HG03521 (cell line): ENCODE measurements around the gene RASD1.
"Not testable (repeated sequence)": the region's sequence is repeated elsewhere in the genome, so short reads cannot be mapped to it uniquely, and the experiment has no call there.

Experiments
- ATAC-seq: cut with Tn5 transposase; IDR thresholded peaks from one replicate; pipeline ENCODE4 v1.9.1; 2021; ENCODE audit warnings: mild to moderate bottlenecking, moderate library complexity; ENCODE audit not compliant: unreplicated experiment

The RASD1 gene

GRCh38 chr17:17479209-17479608 lies 17.0 kb downstream of the RASD1 start:
- ATAC-seq: no peak

- peak; percentile 77 for ATAC-seq
Measured at GRCh38 chr17:17476865-17477467, 19.2 kb downstream of the RASD1 start, which contains the start of gene MED9. MED9 (plus strand) TSS chr17:17477000; CDS start chr17:17477042, 42 bp downstream.

- ATAC-seq: no peak
Measured at GRCh38 chr17:17474341-17474740, 21.9 kb downstream of the RASD1 start.

GRCh38 chr17:17472333-17472920 lies 23.8 kb downstream of the RASD1 start:
- ATAC-seq: no peak

- no peak for ATAC-seq
Measured at GRCh38 chr17:17469996-17470395, 26.2 kb downstream of the RASD1 start.

GRCh38 chr17:17469358-17469757 lies 26.8 kb downstream of the RASD1 start:
- no peak for ATAC-seq

GRCh38 chr17:17468217-17469010 lies 27.8 kb downstream of the RASD1 start:
- ATAC-seq: no peak

- ATAC-seq: no peak
Measured at GRCh38 chr17:17467720-17468119, 28.5 kb downstream of the RASD1 start.

- no peak for ATAC-seq
Measured at GRCh38 chr17:17467016-17467415, 29.2 kb downstream of the RASD1 start.

GRCh38 chr17:17466511-17466910 lies 29.7 kb downstream of the RASD1 start:
- ATAC-seq: no peak

- ATAC-seq: not testable (repeated sequence)
Measured at GRCh38 chr17:17465878-17466277, 30.3 kb downstream of the RASD1 start.

GRCh38 chr17:17463821-17464220 lies 32.4 kb downstream of the RASD1 start:
- ATAC-seq: no peak

GRCh38 chr17:17462048-17462824 lies 34.0 kb downstream of the RASD1 start:
- ATAC-seq: no peak

- ATAC-seq: no peak
Measured at GRCh38 chr17:17460038-17460437, 36.2 kb downstream of the RASD1 start.

GRCh38 chr17:17457680-17458079 lies 38.5 kb downstream of the RASD1 start:
- no peak for ATAC-seq

GRCh38 chr17:17456251-17456650 lies 39.9 kb downstream of the RASD1 start:
- no peak for ATAC-seq

GRCh38 chr17:17455173-17455572 lies 41.0 kb downstream of the RASD1 start:
- ATAC-seq: no peak

GRCh38 chr17:17454700-17455099 lies 41.5 kb downstream of the RASD1 start:
- ATAC-seq: not testable (repeated sequence)

GRCh38 chr17:17454276-17454675 lies 41.9 kb downstream of the RASD1 start:
- no peak for ATAC-seq

- ATAC-seq: no peak
Measured at GRCh38 chr17:17453088-17453487, 43.1 kb downstream of the RASD1 start.

GRCh38 chr17:17448723-17449122 lies 47.5 kb downstream of the RASD1 start:
- no peak for ATAC-seq
